Measurements from ENCODE around the gene AMOTL2.

DNA sequence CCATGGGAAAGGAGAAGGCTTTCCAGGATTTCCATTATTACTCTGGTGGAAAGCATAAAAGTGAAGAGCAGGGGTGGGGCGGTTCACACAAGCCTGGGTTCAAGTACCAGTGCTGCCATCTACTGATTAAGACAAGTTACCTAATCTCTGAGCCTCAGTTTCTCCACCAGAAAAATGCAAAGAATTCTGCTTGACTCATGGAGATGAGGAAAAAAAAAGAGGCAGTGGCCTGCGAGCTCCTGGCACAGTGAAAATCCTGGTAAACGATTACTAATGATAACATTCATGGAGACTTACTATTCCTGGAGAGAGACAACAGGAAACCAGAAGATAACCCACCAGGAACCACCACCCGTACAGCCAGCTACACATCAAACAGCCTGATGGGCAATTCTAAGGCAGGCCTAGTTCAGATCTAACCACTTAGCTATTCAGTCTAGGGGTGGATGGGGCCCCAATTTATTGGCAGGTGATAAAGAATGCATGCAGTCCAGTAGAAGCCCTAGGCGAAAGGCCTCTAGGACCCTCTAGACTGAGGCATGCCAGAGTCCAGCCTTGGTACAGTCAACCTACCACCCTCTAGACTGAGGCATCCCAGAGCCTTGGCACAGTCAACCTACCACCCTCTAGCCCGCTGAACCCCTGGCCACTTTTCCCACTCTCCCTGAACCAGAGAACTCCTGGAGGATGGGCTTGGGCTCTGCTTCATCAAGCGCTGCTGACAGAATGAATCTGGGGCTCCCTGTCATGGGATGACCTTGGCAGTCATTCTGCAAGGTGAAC lies 2.5 kb downstream of the AMOTL2 start:
- TF ChIP-seq, protein P1, sequence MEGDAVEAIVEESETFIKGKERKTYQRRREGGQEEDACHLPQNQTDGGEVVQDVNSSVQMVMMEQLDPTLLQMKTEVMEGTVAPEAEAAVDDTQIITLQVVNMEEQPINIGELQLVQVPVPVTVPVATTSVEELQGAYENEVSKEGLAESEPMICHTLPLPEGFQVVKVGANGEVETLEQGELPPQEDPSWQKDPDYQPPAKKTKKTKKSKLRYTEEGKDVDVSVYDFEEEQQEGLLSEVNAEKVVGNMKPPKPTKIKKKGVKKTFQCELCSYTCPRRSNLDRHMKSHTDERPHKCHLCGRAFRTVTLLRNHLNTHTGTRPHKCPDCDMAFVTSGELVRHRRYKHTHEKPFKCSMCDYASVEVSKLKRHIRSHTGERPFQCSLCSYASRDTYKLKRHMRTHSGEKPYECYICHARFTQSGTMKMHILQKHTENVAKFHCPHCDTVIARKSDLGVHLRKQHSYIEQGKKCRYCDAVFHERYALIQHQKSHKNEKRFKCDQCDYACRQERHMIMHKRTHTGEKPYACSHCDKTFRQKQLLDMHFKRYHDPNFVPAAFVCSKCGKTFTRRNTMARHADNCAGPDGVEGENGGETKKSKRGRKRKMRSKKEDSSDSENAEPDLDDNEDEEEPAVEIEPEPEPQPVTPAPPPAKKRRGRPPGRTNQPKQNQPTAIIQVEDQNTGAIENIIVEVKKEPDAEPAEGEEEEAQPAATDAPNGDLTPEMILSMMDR (IDR thresholded peaks at IDR 0.05), result peak in 1 of 4 experiments; percentile 1
- TF ChIP-seq POLR2A (IDR thresholded peaks at IDR 0.05), result no peak
- no peak for TF ChIP-seq POLR2AphosphoS5 (IDR thresholded peaks at IDR 0.05)
- no peak for TF ChIP-seq EP300 (IDR thresholded peaks at IDR 0.05)

Data from gastroesophageal sphincter (tissue), 3 donors.